Measurements from ENCODE around the gene PILRA. TPM values are rescaled to one million over a fixed set of nuclear protein-coding genes. Genes with fewer than 3 reads are reported as not detected.

PILRA gene
- total and polyA plus RNA-seq, 2 of the 13 experiments (the other 11 are each of a cell fraction or from before 2014, with no cell fraction given) = 0.13 to 1.3 TPM

DNA sequence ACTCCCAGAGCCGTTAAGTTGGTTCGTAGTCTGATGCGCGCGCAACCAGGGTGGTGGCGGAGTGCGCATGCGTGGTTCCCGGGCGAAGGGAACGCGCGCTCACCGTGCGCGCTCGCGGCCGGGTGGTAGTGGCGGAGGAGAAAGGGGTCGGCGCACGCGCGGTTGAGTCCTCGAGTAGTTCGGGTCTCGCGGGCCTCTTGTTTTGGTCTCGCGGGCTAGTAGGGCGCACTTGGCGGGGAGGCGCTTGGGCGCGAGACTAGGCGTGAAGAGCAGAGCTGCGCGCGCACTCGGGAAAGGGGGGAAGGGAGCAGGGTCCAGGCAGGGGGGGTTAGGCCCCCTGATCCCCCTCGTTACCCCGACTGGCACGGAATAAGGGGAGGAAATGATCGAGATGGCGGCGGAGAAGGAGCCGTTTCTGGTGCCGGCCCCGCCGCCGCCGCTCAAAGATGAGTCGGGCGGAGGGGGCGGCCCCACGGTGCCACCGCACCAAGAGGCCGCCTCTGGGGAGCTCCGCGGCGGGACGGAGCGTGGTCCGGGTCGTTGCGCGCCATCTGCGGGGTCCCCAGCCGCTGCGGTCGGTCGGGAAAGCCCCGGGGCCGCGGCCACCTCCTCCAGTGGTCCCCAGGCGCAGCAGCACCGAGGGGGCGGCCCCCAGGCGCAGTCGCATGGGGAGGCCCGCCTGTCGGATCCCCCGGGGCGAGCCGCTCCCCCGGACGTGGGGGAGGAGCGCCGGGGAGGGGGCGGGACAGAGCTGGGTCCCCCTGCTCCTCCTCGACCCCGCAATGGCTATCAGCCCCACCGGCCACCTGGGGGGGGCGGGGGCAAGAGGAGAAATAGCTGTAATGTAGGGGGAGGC, 56.6 kb downstream of the PILRA start, which contains the start of gene MEPCE (continued):
- TF ChIP-seq HDAC1 (CRISPR knock-in tag; IDR thresholded peaks at IDR 0.05) (peak; percentile 13; the same call in 1 of the 2 replicates), ZNF790 (CRISPR knock-in tag; IDR thresholded peaks at IDR 0.05; ENCODE audit: borderline replicate concordance) (peak; percentile 41; the same call in 1 of the 2 replicates), CENPT (CRISPR knock-in tag; IDR thresholded peaks at IDR 0.05; ENCODE audit: low read depth) (no peak), HCFC1 (IDR thresholded peaks at IDR 0.05; ENCODE audit: low read depth, low read length) (no peak), MTA1 (CRISPR knock-in tag; IDR thresholded peaks at IDR 0.05; ENCODE audit: borderline replicate concordance) (no peak), BCL6 (CRISPR knock-in tag; IDR thresholded peaks at IDR 0.05) (no peak), ZNF143 (CRISPR knock-in tag; IDR thresholded peaks at IDR 0.05) (no peak), GATAD2A (CRISPR knock-in tag; IDR thresholded peaks at IDR 0.05) (no peak), ZNF7 (CRISPR knock-in tag; IDR thresholded peaks at IDR 0.05) (no peak), KAT7 (CRISPR knock-in tag; IDR thresholded peaks at IDR 0.05; ENCODE audit: borderline replicate concordance) (peak; percentile 39; the same call in 1 of the 2 replicates), NFIC (IDR thresholded peaks at IDR 0.05; ENCODE audit: low read length) (no peak), KDM4B (CRISPR knock-in tag; IDR thresholded peaks at IDR 0.05) (no peak), MTA3 (CRISPR knock-in tag; IDR thresholded peaks at IDR 0.05) (no peak), KLF11 (CRISPR knock-in tag; IDR thresholded peaks at IDR 0.05) (no peak), ZSCAN30 (CRISPR knock-in tag; IDR thresholded peaks at IDR 0.05) (0 out of 2 replicates have a peak, but pooled peaks have one; percentile 43), NAIF1 (CRISPR knock-in tag; IDR thresholded peaks at IDR 0.05; ENCODE audit: borderline replicate concordance) (no peak; the same call in 1 of the 2 replicates), ZFP37 (CRISPR knock-in tag; IDR thresholded peaks at IDR 0.05; ENCODE audit: borderline replicate concordance) (no peak), MYC (CRISPR knock-in tag; IDR thresholded peaks at IDR 0.05; ENCODE audit: borderline replicate concordance) (peak; percentile 39; the same call in 1 of the 2 replicates), GATAD1 (CRISPR knock-in tag; IDR thresholded peaks at IDR 0.05) (no peak), ZNF547 (CRISPR knock-in tag; IDR thresholded peaks at IDR 0.05) (no peak; the same call in 1 of the 2 replicates), FOXC1 (CRISPR knock-in tag; IDR thresholded peaks at IDR 0.05; ENCODE audit: borderline replicate concordance) (peak; percentile 53; the same call in 1 of the 2 replicates), MEIS2 (CRISPR knock-in tag; IDR thresholded peaks at IDR 0.05) (no peak; the same call in 1 of the 2 replicates), ASH2L (IDR thresholded peaks at IDR 0.05; ENCODE audit: insufficient read length, low read depth, low read length) (no peak), TAF1 (CRISPR knock-in tag; IDR thresholded peaks at IDR 0.05) (peak; percentile 52), MZF1 (CRISPR knock-in tag; IDR thresholded peaks at IDR 0.05; ENCODE audit: borderline replicate concordance) (no peak), KLF13 (CRISPR knock-in tag; IDR thresholded peaks at IDR 0.05) (no peak)
- TF ChIP-seq, protein P1, sequence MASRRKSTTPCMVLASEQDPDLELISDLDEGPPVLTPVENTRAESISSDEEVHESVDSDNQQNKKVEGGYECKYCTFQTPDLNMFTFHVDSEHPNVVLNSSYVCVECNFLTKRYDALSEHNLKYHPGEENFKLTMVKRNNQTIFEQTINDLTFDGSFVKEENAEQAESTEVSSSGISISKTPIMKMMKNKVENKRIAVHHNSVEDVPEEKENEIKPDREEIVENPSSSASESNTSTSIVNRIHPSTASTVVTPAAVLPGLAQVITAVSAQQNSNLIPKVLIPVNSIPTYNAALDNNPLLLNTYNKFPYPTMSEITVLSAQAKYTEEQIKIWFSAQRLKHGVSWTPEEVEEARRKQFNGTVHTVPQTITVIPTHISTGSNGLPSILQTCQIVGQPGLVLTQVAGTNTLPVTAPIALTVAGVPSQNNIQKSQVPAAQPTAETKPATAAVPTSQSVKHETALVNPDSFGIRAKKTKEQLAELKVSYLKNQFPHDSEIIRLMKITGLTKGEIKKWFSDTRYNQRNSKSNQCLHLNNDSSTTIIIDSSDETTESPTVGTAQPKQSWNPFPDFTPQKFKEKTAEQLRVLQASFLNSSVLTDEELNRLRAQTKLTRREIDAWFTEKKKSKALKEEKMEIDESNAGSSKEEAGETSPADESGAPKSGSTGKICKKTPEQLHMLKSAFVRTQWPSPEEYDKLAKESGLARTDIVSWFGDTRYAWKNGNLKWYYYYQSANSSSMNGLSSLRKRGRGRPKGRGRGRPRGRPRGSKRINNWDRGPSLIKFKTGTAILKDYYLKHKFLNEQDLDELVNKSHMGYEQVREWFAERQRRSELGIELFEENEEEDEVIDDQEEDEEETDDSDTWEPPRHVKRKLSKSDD (CRISPR knock-in tag; IDR thresholded peaks at IDR 0.05; ENCODE audit: low read depth) = no peak

Measured in HepG2 (cell line).